ENCODE results near the gene CHCT1. TPM values are rescaled to one million over a fixed set of nuclear protein-coding genes. Genes with fewer than 3 reads are reported as not detected.

CHCT1 gene
- total RNA-seq, 1 donor from 2014 or later: not detected

DNA sequence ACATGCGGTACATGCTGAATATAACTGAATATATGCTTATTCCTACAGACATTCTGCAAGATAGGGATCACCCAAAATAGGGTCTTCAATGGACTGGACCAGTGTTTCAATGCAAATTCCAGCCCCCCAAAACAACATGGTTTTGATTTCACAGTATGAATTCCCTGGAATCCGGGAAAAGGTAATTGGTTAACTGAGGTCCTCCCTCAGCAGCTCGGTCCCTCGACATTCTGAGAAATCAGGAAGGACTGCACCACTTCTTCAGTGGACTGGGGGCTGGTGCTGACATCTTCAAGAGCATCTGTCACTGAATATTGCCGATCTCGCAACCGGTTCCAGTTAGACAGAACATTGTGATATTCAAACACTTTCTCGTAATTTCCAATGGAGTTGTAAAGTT lies 25.1 kb downstream of the CHCT1 start:
- no peak overlapping the region for H3K4me3 ChIP-seq (ENCODE audit: low read depth, low read length)
- no peak for DNase-seq (ENCODE audit: low read depth)
- TF ChIP-seq, protein P1, sequence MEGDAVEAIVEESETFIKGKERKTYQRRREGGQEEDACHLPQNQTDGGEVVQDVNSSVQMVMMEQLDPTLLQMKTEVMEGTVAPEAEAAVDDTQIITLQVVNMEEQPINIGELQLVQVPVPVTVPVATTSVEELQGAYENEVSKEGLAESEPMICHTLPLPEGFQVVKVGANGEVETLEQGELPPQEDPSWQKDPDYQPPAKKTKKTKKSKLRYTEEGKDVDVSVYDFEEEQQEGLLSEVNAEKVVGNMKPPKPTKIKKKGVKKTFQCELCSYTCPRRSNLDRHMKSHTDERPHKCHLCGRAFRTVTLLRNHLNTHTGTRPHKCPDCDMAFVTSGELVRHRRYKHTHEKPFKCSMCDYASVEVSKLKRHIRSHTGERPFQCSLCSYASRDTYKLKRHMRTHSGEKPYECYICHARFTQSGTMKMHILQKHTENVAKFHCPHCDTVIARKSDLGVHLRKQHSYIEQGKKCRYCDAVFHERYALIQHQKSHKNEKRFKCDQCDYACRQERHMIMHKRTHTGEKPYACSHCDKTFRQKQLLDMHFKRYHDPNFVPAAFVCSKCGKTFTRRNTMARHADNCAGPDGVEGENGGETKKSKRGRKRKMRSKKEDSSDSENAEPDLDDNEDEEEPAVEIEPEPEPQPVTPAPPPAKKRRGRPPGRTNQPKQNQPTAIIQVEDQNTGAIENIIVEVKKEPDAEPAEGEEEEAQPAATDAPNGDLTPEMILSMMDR (conservative IDR thresholded peaks at IDR 0.05; ENCODE audit: low read depth, low read length): no peak

DNA sequence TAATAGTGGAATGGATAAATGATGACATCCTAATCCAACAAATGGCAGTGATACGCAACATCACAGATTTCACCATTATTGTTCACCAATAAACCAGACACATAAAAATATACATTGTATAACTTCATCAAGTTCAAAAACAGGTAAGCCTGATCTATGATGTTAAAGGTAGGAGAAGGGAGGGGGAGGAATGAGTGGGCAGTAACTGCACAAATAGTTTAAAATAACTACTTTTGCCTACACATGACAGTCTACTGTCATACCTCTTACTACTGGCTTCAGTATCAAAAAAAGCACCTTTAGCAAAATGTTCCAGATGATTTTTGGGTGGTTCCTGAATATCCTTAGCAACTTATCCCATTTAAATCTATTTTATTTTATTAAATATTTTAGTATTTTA lies 28.8 kb downstream of the CHCT1 start:
- TF ChIP-seq, protein P1 (conservative IDR thresholded peaks at IDR 0.05; ENCODE audit: low read depth, low read length): no peak
- no peak for DNase-seq (ENCODE audit: low read depth)
- H3K4me3 ChIP-seq (ENCODE audit: low read depth, low read length): no peak overlapping the region

DNA sequence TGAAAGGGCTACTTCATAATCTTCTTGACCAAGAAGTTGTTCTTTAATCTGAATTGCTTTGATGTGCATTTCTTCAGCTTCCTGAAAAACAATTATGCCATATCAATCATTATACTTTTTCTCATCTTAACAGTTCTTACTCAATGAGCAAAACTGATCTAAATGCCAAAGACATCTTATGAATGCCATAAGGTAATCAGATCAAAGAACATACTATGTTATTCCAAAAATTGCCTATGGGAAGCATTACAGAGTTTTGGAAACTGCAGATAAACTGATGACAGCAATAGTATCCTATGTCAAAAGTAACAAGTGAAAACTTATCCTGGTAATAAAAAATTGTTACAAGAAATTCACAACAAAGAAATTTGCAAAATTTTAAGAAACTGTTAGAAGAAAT lies 29.7 kb downstream of the CHCT1 start:
- TF ChIP-seq, protein P1 (conservative IDR thresholded peaks at IDR 0.05; ENCODE audit: low read depth, low read length): no peak
- no peak overlapping the region for H3K4me3 ChIP-seq (ENCODE audit: low read depth, low read length)
- DNase-seq (ENCODE audit: low read depth): no peak

DNA sequence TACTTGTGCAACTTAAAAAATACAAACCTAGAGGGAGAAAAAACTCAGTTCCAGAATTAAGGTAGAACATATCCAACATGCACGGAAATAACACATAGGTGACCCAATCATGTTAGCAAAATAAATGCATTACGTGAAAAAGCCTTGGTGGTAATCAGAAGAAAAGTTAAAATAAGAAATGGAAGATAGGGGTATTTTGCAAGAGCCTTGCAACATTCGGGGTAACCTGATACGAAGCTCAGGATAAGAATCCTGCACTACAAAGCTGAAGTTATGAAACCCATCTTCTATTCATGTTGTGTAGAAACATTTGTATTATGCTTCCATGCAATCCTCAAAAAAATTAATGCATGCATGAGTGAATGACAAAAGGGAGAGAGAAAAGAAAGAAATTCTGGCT lies 33.1 kb downstream of the CHCT1 start:
- TF ChIP-seq, protein P1 (conservative IDR thresholded peaks at IDR 0.05; ENCODE audit: low read depth, low read length): no peak
- DNase-seq (ENCODE audit: low read depth): no peak
- H3K4me3 ChIP-seq (ENCODE audit: low read depth, low read length): no peak overlapping the region

DNA sequence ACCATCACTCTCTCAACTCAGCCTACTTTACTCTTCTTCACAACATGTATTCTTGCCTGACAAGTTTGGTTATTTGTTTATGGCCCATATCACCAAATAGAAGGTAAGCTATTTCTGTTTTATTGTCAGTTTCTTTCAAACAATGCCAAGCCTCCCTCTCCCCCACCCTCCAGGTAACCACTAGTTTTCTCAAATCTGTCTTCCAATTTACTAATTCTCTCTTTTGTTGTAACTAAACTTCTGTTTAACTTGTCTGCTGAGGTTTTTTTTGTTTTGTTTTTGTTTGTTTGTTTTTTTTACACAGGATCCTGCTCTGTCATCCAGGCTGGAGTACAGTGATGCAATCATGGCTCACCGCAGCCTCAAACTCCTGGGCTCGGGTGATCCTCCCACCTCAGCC lies 34.9 kb downstream of the CHCT1 start:
- TF ChIP-seq, protein P1 (conservative IDR thresholded peaks at IDR 0.05; ENCODE audit: low read depth, low read length): no peak
- DNase-seq (ENCODE audit: low read depth): no peak
- H3K4me3 ChIP-seq (ENCODE audit: low read depth, low read length): no peak overlapping the region

DNA sequence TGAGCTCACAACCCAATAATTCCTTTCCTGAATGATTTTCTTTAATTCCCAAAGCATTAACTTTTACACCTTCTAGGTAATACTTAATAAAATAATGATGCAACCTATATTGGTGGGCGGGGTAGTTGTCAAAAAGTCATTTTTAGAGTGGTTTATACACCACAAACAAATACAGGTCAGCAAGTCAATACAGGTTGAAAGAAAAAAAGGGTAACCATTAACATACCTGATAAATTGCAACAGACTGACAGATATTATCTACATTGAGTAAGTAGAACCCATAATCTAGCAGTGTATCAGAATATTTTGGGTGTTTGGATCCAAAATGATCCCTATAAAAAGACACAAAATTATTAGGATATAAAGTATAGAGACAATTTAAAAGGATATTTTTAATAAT lies 39.3 kb downstream of the CHCT1 start:
- H3K4me3 ChIP-seq (ENCODE audit: low read depth, low read length): no peak overlapping the region
- no peak for DNase-seq (ENCODE audit: low read depth)
- TF ChIP-seq, protein P1 (conservative IDR thresholded peaks at IDR 0.05; ENCODE audit: low read depth, low read length): no peak

DNA sequence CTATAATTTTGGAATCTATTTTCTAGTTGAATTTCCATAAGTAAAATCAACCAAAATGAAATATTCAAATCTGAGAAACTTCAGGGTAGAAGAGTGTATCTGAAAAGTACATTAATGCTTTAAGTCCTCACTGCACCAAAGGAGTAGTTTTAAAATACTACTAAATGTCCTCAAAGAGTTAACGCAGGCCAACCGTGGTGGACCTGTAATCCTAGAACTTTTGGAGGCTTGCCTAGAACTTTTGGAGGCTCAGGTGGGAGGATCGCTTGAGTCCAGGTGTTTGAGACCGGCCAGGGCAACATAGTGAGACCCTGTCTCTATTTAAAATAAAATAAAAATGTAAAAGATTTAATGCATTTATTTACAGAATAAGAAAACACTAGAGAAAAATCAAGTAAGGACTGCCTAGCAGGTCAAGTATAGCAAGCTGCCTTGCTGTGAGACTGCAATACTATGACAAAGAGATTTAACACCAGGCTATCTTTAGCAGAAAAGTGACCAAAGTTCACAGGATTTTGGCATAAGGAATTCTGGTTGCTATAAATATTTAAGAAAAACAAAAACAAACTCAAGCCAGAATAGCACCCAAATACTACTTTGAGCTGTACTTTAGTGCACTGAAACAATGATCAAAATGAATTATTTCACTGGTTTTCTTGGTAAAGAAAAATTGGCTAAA lies 41.0 kb downstream of the CHCT1 start:
- H3K4me3 ChIP-seq (ENCODE audit: low read depth, low read length): no peak overlapping the region
- DNase-seq (ENCODE audit: low read depth): no peak
- TF ChIP-seq, protein P1 (conservative IDR thresholded peaks at IDR 0.05; ENCODE audit: low read depth, low read length): no peak
